Subcutaneous abdominal adipose tissue (tissue), 5 donors: ENCODE results near the gene ADGRG1.

Experiments used
- H3K27ac ChIP-seq: one replicate; pipeline ENCODE4 v1.7.0; 2013; ENCODE audit warnings: low read depth, mild to moderate bottlenecking, inconsistent platforms, low read length, moderate library complexity
- H3K27me3 ChIP-seq, 5 donors: one replicate each; pipeline ENCODE4 v1.7.0; 2013; ENCODE audit warnings: low read length in 5 of 5, inconsistent platforms in 1 of 5; ENCODE audit not compliant: control insufficient read depth in 5 of 5, insufficient read depth in 4 of 5
- H3K36me3 ChIP-seq, 5 donors: one replicate each; pipeline ENCODE4 v1.7.0; 2013; ENCODE audit warnings: low read length in 5 of 5; ENCODE audit not compliant: control insufficient read depth in 5 of 5, insufficient read depth in 5 of 5
- H3K4me1 ChIP-seq, 5 donors: one replicate each; pipeline ENCODE4 v1.7.0; 2013; ENCODE audit warnings: low read length in 5 of 5, mild to moderate bottlenecking in 3 of 5, moderate library complexity in 1 of 5; ENCODE audit not compliant: control insufficient read depth in 5 of 5, insufficient read depth in 5 of 5
- H3K4me3 ChIP-seq, 5 donors: one replicate each; pipeline ENCODE4 v1.7.0; 2013; ENCODE audit warnings: low read length in 5 of 5, low read depth in 1 of 5
- H3K9ac ChIP-seq, 5 donors: one replicate each; pipeline ENCODE4 v1.7.0; 2013; ENCODE audit warnings: low read length in 5 of 5, mild to moderate bottlenecking in 4 of 5, moderate library complexity in 3 of 5
- H3K9me3 ChIP-seq, 5 donors: one replicate each; pipeline ENCODE4 v1.7.0; 2013; ENCODE audit warnings: low read length in 5 of 5; ENCODE audit not compliant: control insufficient read depth in 5 of 5
- donor health status: healthy.
- donor health status: healthy.
- donor health status: healthy.
- donor health status: healthy.
- donor health status: healthy.

The ADGRG1 gene

DNA sequence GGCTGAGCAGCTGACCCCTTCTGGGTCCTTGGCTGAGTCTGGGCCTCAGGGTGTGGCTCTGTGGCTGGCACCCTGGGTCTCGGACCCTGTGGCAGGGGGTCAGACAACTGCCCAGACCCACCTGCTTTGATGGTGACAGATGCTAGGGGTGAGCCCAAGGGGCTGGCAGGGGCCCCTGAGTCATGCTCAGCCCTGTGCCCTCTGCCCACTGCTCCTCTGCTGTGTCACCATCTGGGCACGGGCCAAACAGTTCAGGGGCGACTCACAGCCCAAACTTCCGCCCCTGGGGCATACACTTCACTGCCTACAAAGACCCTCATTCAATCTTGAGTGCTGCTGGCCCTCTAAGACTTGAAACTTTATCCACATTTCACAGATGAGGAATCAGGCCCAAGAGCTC lies 5.7 kb downstream of the ADGRG1 start:
- Histone ChIP-seq H3K27ac (peak overlapping the region; percentile 78), H3K36me3 (no peaks in the 10 kb centered on the region), H3K4me1 (peaks cover 3 to 82% (median 34%) of the 10 kb centered on the region in 5 donors), H3K9ac (peak overlapping the region in 2 of 5 donors; percentile 21 to 33), H3K27me3 (peaks cover 18 to 54% (median 40%) of the 10 kb centered on the region in 5 donors), H3K9me3 (no peaks in the 10 kb centered on the region), H3K4me3 (no peak overlapping the region)

DNA sequence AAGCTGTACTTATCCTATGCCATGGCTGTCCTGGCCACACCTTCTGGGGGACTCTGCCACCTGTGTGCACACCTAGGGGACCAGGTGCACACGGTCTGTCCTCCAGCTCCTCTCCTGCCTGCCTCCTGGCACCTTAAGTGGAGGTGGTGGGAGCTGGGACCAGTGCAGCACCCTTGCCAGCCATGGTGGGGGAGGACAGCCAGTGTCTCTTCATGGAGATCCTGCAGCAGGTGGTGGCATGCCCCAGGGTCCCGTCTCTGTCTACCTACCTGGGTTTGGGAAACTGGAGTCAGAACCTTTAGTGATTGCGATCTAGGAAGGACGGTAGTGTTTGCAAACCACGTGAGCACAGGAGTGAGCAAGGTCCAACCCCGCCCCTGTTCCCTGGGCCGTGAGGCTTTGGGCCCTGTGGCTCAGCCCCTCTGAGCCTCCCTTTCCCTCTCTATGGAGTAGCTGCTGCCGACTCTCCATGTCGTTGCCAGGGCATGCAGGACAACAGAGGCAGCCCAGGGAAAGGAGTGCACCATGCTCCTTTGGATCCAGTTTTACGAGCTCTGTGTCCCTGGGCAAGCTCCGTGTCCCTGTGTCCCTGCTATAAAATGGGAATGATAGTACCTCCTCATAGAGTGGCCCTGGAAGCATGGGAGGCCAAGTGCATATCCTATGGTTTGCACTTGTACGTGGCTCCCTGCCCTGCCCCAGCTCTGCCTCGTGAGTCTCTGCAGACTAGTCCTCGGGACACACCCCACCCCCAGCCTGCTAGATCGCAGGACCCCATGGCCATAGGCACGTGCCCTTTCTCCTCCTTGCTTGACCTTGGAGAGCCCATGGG lies 7.1 kb downstream of the ADGRG1 start:
- Histone ChIP-seq H3K4me1 (peaks cover 3 to 95% (median 37%) of the 10 kb centered on the region in 5 donors), H3K36me3 (no peaks in the 10 kb centered on the region), H3K4me3 (peak overlapping the region in 1 of 5 donors; percentile 19), H3K27ac (peak overlapping the region; percentile 78), H3K9ac (no peak overlapping the region), H3K9me3 (no peaks in the 10 kb centered on the region), H3K27me3 (peaks cover 21 to 41% (median 33%) of the 10 kb centered on the region in 5 donors)

DNA sequence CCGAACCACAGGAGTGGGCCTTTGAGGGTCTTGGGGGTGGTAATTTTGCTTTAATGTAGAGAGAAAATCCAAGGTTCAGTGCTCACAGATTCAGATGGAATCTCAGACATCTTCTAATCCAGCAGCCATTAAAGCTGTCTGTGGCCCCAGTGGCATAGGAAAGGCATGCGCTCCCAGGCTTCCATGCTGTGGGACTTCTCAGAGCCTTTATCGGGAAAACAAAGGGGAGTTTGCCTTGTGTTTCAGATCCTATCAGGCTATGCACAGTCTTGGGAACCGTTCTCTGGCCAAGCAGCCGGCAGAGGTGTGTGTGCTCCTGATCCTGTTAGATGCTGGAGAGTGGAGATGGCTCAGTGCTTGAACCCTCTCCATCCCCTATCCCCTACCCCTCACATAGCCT lies 7.8 kb downstream of the ADGRG1 start:
- peaks cover 3 to 97% (median 37%) of the 10 kb centered on the region in 5 donors for H3K4me1 ChIP-seq
- no peak overlapping the region for H3K4me3 ChIP-seq

GRCh38 chr16:57637020-57637419 lies 8.6 kb downstream of the ADGRG1 start:
- Histone ChIP-seq H3K9me3 (no peaks in the 10 kb centered on the region), H3K27me3 (peaks cover 13 to 33% (median 28%) of the 10 kb centered on the region in 5 donors), H3K9ac (peak overlapping the region in 1 of 5 donors; percentile 12), H3K36me3 (peaks cover 0 to 2% (median 0%) of the 10 kb centered on the region in 5 donors), H3K4me3 (peak overlapping the region in 3 of 5 donors; percentile 17 to 26 (median 17)), H3K4me1 (peaks cover 3 to 95% (median 37%) of the 10 kb centered on the region in 5 donors), H3K27ac (peak overlapping the region; percentile 27)

More for the DNA sequence above, 7.8 kb downstream of the ADGRG1 start:
- Histone ChIP-seq H3K9me3 (no peaks in the 10 kb centered on the region), H3K9ac (no peak overlapping the region), H3K27me3 (peaks cover 15 to 37% (median 30%) of the 10 kb centered on the region in 5 donors), H3K27ac (peak overlapping the region; percentile 78), H3K36me3 (no peaks in the 10 kb centered on the region)

GRCh38 chr16:57637424-57637823 lies 9.0 kb downstream of the ADGRG1 start:
- Histone ChIP-seq H3K36me3 (peaks cover 0 to 3% (median 0%) of the 10 kb centered on the region in 5 donors), H3K9ac (peak overlapping the region in 1 of 5 donors; percentile 55), H3K27ac (peak overlapping the region; percentile 27), H3K4me3 (peak overlapping the region in 2 of 5 donors; percentile 17 to 26), H3K9me3 (no peaks in the 10 kb centered on the region), H3K27me3 (peaks cover 13 to 32% (median 28%) of the 10 kb centered on the region in 5 donors), H3K4me1 (peaks cover 3 to 95% (median 37%) of the 10 kb centered on the region in 5 donors)

- Histone ChIP-seq H3K9me3 (no peaks in the 10 kb centered on the region), H3K36me3 (peaks cover 0 to 3% (median 0%) of the 10 kb centered on the region in 5 donors), H3K4me3 (peak overlapping the region in 1 of 5 donors; percentile 3), H3K27ac (peak overlapping the region; percentile 27), H3K4me1 (peaks cover 3 to 95% (median 38%) of the 10 kb centered on the region in 5 donors), H3K9ac (peak overlapping the region in 1 of 5 donors; percentile 55), H3K27me3 (peaks cover 13 to 31% (median 28%) of the 10 kb centered on the region in 5 donors)
These were observed 9.5 kb downstream of the ADGRG1 start for GRCh38 chr16:57637965-57638364.

DNA sequence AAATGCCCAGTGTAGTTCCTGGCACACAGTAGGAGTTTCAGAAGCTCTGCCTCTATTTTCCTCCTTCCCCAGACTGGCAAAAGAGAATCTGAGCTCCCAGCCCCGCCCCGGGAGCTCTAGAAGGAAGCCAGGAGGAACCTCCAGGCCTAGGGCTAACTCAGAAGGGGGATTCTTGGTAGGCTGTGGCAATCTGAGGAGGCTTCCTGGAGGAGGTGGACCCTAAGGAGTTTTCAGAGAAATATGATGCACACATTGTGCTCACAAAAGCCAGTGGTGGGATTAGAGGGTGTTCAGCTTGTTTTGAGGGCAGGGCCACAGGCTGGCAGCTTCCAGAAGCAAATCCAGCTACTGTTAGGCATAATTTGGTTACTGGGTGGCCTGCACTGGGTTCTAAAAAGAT lies 10.0 kb downstream of the ADGRG1 start:
- Histone ChIP-seq H3K36me3 (peaks cover 0 to 3% (median 0%) of the 10 kb centered on the region in 5 donors), H3K9me3 (no peaks in the 10 kb centered on the region), H3K9ac (peak overlapping the region in 1 of 5 donors; percentile 55), H3K4me1 (peaks cover 3 to 95% (median 42%) of the 10 kb centered on the region in 5 donors), H3K27me3 (peaks cover 13 to 28% (median 25%) of the 10 kb centered on the region in 5 donors), H3K4me3 (peak overlapping the region in 1 of 5 donors; percentile 3), H3K27ac (peak overlapping the region; percentile 27)

GRCh38 chr16:57639172-57639887 lies 10.9 kb downstream of the ADGRG1 start:
- no peaks in the 10 kb centered on the region for H3K9me3 ChIP-seq
- peaks cover 3 to 95% (median 40%) of the 10 kb centered on the region in 5 donors for H3K4me1 ChIP-seq
- H3K36me3 ChIP-seq = peaks cover 0 to 7% (median 3%) of the 10 kb centered on the region in 5 donors
- H3K9ac ChIP-seq = peak overlapping the region in 1 of 5 donors; percentile 58
- peak overlapping the region; percentile 27 for H3K27ac ChIP-seq
- peak overlapping the region in 1 of 5 donors; percentile 9 for H3K4me3 ChIP-seq
- peaks cover 13 to 27% (median 21%) of the 10 kb centered on the region in 5 donors for H3K27me3 ChIP-seq

- Histone ChIP-seq H3K9ac (peak overlapping the region in 1 of 5 donors; percentile 19), H3K4me1 (peaks cover 3 to 95% (median 36%) of the 10 kb centered on the region in 5 donors), H3K4me3 (no peak overlapping the region), H3K9me3 (no peaks in the 10 kb centered on the region), H3K27ac (peak overlapping the region; percentile 27), H3K27me3 (peaks cover 5 to 22% (median 15%) of the 10 kb centered on the region in 5 donors), H3K36me3 (peaks cover 0 to 13% (median 9%) of the 10 kb centered on the region in 5 donors)
These were observed 11.8 kb downstream of the ADGRG1 start for GRCh38 chr16:57640185-57640584.
